Measurements from ENCODE around the gene UPB1.
A peak's percentile ranks its signal among the peaks of the same experiment; 100 is the strongest.

The UPB1 gene

GRCh38 chr22:24494528-24495364 lies at the start of gene UPB1:
Gene UPB1, plus strand, starts transcription at chr22:24495332. Its CDS starts 72 bp downstream, at chr22:24495404.
- no peak for DNase-seq

- DNase-seq = no peak
Measured at GRCh38 chr22:24445481-24446259, 49.5 kb upstream of the UPB1 start.

DNA sequence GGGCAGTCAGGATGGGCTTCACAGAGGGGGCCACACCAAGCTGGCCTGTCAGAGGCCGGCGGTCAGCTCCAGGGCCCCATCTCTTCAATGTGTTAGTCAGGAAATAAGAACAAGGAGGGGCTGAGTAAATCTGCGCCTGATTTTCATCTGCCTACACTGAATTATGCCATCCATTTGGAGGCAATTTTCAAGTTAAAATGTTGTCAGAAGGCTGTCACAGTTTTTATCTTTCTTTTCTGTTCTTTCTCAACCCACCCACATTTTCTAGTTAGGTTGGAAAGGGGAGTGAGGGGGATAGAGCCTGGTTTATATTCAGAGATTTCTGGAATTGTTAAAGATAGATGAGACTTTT lies 48.9 kb upstream of the UPB1 start:
- no peak for DNase-seq

DNA sequence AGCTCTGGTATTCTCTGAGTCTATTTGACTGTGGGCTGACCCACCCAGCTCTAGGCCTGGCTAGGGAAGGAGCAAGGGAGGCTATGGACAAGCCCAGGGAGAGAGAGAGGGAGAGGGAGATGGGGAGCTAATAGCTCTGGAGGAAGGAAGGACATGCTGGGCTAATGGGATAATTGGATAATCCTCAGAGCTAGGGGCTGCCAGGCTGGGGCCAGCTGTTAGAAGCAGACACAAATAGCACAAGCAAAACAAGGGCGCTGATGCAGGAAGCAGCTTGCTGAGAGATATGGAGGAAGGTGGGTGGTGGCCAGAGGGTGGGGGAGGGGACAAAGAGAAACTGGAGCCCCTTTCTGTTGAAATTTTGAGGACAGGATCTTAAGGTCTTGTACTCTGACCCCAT lies 44.5 kb upstream of the UPB1 start:
- DNase-seq = no peak

- no peak for DNase-seq
Measured at GRCh38 chr22:24451162-24451561, 44.0 kb upstream of the UPB1 start.

DNA sequence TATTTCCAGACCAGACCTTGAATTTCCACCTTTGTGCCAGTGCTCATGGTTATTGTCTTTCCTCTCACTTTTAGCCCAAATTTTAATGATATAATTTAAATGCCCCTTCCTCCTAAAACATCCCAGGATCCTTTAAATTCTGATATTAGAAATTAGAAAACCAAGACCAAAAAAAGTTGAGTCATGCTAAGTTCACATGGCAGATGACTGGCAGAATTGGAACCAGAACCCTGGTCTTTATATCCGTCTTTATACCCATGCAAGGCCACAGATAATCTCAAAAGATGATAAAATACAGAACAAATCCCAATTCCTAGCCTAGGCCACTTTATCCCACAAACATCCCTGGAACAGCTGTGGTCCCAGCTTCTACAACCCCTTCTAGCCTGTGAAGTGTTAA lies 41.3 kb upstream of the UPB1 start:
- no peak for DNase-seq

DNA sequence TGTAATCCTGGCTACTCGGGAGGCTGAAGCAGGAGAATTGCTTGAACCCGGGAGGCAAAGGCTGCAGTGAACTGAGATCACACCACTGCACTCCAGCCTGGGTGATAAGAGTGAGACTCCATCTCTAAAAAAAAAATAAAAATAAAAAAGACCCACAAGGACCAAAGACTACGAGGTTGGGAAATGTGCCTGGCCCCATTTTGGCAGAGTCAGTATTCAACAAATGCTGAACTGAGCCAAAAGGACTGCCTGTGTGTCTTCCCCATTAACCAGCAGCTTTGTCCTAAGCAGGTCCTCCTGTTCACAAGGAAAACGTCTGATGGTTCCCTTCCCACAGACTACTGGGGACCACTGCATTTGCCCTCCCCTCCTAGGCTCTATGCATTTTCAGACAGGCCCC lies 40.1 kb upstream of the UPB1 start:
- DNase-seq = no peak

GRCh38 chr22:24455751-24456426 lies 39.2 kb upstream of the UPB1 start:
- DNase-seq = no peak

GRCh38 chr22:24457894-24458420 lies 37.2 kb upstream of the UPB1 start:
- DNase-seq = no peak

- no peak for DNase-seq
Measured at GRCh38 chr22:24459911-24460310, 35.2 kb upstream of the UPB1 start.

DNA sequence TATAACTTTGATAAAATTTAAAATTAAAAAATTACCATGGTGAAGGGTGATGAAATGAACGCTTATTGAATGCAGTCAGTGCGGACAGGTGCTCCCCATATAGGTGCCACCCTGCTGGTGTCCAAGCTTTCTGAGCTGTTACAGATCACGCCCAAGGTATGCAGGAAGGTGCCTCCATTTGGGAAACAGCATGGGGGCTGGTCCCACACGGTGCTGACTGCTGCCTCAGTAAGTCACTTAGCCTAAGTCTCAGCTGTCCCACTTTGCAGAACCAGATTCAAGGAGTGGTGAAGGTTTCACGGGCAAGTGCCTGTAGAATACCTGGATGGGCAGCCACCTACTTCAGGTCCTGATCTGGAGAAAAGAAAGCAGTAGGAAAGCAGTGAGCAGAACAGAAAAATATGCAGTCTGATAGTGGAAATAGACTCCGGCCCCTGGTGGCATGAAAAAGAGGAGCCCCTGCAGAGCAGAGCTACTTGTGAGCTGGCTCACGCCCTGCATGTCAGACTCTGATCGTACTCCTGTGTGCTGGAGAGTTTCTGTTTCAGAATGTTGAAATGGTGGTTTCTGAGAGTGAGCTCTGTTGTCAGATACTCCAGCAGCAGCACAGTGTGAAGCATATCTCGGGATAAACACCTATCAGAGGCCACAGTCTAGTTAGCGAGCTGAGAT lies 34.6 kb upstream of the UPB1 start:
- no peak for DNase-seq

DNA sequence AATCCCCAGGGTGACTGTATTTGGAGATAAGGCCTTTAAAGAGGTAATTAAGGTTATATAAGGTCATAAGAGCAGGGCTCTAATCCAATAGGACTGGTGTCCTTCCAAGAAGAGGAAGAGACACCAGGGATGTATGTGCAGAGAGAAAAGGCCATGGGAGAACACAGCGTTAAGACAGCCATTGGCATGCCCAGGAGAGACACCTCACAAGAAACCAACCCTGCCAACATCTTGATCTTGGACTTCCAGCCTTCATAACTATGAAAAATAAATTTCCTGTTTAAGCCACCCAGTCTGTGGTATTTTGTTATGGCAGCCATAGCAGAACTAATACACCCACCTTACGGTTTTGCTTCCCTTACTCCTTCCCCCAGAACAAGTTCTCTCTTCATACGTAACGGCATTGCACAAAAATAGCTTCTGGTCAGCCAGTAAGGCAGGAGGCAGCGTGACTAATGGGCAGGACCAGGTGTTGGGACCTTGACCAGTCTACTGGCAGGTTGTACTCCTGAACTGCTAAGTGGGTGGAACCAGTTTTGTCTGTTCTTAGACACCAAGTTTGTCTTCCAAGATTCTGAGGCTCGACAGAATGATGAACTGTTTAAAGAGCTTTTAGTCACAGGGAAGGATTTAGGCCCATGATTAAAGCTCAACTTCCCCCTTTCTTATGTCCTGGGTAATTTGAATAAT lies 31.9 kb upstream of the UPB1 start:
- DNase-seq = no peak

- peak; percentile 14 for DNase-seq
Measured at GRCh38 chr22:24465566-24465965, 29.6 kb upstream of the UPB1 start.

- no peak for DNase-seq
Measured at GRCh38 chr22:24465975-24466374, 29.2 kb upstream of the UPB1 start.

DNA sequence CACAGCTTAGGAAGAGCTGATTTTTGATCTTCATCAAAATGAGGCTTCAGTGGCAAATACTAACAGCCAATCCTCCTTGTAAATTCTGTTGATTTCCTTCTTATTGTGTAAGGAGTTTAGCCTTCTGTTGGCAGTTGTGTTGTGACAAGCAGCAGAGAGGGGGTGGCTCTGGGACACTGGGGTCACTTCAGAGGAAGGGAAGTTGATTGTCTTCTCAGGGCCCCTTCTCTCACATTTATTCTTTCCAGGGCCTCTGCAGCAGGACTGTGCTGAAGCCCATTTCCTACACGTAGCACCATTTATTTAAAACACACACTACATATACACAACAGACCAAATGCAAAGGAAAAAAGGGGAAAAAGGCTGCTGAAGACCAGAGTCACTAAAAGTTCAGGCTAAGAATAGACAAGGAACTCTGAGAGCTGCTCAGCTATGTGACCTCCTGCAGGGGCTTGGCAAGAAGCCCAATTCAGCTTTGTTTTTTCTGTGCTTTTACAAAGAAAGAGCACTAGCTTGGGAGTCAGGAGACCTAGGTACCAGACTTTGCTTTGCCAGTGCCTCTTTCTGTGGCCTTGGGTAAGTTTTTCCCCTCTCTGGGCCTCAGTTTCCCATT lies 28.3 kb upstream of the UPB1 start:
- no peak for DNase-seq

GRCh38 chr22:24467340-24467739 lies 27.8 kb upstream of the UPB1 start:
- no peak for DNase-seq

DNA sequence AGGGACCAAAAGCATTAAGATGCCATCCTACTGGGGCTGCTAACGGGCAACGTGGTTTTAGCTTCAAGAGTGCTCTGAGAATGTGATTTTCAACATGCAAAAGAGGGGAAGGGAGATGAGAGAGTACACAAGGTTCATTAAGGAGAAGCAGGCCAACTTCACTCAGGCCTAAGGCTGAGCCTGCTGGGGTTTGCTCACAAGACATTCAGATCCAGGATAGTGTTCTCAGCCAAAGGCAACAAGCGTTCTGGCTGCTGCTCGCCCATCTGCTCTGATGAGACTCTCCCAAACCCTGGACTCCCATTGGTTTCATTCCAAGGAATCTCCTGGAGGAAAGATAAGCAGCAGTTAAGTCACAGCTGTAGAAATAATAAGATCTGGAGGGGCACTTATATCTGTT lies 23.6 kb upstream of the UPB1 start:
- DNase-seq = no peak

DNA sequence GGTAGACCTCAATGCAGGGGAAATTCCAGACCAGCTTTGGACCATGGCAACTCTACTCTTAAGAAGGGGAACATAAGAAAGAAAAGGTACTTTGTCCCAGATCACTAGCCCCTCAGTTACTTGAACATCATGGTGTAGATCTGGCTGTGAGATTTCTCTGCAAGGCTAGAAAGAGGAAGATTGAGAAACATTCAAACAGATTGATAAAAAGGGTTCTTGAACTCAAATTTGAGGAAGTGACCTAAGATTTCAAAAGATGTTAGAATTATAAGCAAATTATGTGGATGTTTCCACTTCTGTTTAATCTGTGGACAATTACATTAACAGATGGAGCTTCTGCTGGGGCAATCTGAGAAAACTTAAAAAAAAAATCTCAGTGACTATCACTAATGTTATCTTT lies 21.8 kb upstream of the UPB1 start:
- no peak for DNase-seq

GRCh38 chr22:24474221-24474620 lies 20.9 kb upstream of the UPB1 start:
- DNase-seq = no peak

DNA sequence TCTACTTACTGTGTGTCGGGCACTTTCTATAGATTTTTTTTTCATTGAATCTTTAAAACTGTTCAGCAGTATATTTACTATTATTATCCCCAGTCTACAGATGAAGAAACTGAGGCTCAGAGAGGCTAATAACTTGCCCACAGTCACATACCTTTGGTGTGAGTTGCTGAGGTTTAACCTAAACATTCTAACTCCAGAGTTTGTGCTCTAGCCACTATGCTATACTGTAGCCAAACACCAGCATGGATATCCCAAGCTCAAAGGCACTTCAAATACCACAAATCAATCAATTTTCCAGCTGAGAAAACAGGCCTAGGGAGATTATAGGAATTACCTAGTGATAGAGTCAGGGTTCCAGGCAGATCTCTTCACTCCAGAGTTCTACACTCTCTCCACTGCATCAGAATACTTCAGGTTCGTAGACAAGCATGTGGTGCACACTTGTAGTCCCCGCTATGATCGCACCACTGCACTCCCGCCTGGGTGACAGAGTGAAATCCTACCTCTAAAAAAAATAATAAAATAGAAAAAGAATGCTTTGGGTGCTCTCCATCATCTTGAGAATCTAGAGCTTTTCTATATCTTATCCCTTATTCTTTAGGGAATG lies 20.4 kb upstream of the UPB1 start:
- no peak for DNase-seq

DNA sequence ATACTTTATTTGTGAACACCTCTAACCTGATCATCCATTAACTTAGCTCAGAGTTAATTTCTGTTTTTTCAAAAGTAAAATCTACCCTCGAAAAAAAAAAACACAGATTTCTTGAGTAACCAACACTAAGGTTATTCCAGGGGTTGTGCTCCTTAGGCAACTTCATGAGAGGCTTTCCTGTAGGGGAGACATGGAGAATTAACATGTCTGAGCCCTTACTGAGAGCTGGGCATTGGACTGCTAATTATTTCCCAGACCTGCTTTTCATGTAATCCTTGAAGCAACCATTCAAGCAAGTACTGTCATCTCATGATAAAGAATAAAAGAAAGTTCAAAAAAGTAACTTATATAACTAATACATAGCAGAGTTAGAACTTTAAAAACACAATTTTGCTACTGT lies 13.5 kb upstream of the UPB1 start:
- no peak for DNase-seq

- DNase-seq = no peak
Measured at GRCh38 chr22:24482575-24482974, 12.6 kb upstream of the UPB1 start.

All from DMS79 (cell line).